Glutamatergic neuron (in vitro differentiated cells): ENCODE data around the gene RBM17. TPM values are rescaled to one million over a fixed set of nuclear protein-coding genes. Genes with fewer than 3 reads are reported as not detected.
"Not testable (repeated sequence)": the region's sequence is repeated elsewhere in the genome, so short reads cannot be mapped to it uniquely, and the experiment has no call there.

Experiments
- DNase-seq: peaks from one replicate; pipeline ENCODE4 v3.0.0; 2022
- H3K27ac Mint-ChIP-seq: one replicate; pipeline ENCODE4 v1.8.0; 2020; ENCODE audit warnings: mild to moderate bottlenecking, mixed read lengths, inconsistent platforms; ENCODE audit not compliant: unreplicated experiment
- H3K27me3 Mint-ChIP-seq: one replicate; pipeline ENCODE4 v1.8.0; 2020; ENCODE audit warnings: mild to moderate bottlenecking, moderate library complexity, mixed read lengths, inconsistent platforms; ENCODE audit not compliant: unreplicated experiment
- H3K36me3 Mint-ChIP-seq: one replicate; pipeline ENCODE4 v1.8.0; 2020; ENCODE audit warnings: mild to moderate bottlenecking, mixed read lengths, inconsistent platforms; ENCODE audit not compliant: unreplicated experiment
- H3K4me1 Mint-ChIP-seq: one replicate; pipeline ENCODE4 v1.8.0; 2020; ENCODE audit warnings: mild to moderate bottlenecking, low read depth, mixed read lengths, inconsistent platforms; ENCODE audit not compliant: unreplicated experiment
- H3K4me3 Mint-ChIP-seq: one replicate; pipeline ENCODE4 v1.8.0; 2020; ENCODE audit warnings: mild to moderate bottlenecking, mixed read lengths, inconsistent platforms; ENCODE audit not compliant: unreplicated experiment
- H3K9me3 Mint-ChIP-seq: one replicate; pipeline ENCODE4 v1.8.0; 2020; ENCODE audit warnings: mild to moderate bottlenecking, moderate library complexity, mixed read lengths, inconsistent platforms; ENCODE audit not compliant: unreplicated experiment
- total RNA-seq: library from RNA; stranded (reverse); fragmentation: NEBNext Ultra II Directional; extraction: Animal tissue kit (Norgen Biotek cat#: 25700); gene quantifications from one replicate; pipeline ENCODE4 v1.2.1, GENCODE V29; 2021; ENCODE audit not compliant: unreplicated experiment
- TF ChIP-seq, protein P1 (sequence below): fragments of 200-600 bp; sonication (generic); IDR thresholded peaks from one replicate; pipeline ENCODE4 v1.5.0; 2021; ENCODE audit not compliant: partially characterized antibody, unreplicated experiment

RBM17 gene
- total RNA-seq, 1 donor from 2014 or later, result 171 TPM

- TF ChIP-seq, protein P1, sequence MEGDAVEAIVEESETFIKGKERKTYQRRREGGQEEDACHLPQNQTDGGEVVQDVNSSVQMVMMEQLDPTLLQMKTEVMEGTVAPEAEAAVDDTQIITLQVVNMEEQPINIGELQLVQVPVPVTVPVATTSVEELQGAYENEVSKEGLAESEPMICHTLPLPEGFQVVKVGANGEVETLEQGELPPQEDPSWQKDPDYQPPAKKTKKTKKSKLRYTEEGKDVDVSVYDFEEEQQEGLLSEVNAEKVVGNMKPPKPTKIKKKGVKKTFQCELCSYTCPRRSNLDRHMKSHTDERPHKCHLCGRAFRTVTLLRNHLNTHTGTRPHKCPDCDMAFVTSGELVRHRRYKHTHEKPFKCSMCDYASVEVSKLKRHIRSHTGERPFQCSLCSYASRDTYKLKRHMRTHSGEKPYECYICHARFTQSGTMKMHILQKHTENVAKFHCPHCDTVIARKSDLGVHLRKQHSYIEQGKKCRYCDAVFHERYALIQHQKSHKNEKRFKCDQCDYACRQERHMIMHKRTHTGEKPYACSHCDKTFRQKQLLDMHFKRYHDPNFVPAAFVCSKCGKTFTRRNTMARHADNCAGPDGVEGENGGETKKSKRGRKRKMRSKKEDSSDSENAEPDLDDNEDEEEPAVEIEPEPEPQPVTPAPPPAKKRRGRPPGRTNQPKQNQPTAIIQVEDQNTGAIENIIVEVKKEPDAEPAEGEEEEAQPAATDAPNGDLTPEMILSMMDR, result no peak
- DNase-seq, result no peak
- H3K4me1 Mint-ChIP-seq, result peaks cover 19% of the 10 kb centered on the region
Measured at GRCh38 chr10:6119962-6120361, 31.1 kb downstream of the RBM17 start.

DNA sequence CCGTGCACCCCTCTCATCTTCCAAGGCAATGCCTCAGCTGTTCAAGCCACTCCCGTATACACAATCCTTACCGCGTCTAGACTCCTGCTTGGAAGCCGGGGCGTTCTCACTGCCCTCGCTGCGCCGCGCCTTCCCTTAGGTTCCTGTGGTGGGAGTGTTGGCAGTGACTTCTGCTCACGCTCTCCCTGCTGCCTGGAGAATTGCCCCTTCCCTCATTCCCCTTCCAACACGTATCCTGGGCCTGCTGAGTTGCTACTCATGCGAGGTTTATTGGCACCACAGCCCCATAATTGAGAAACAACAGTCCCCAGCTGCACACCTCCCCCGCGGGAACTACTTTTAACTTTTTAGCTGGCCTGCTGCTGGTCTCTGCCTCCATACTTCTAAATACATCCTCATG lies 31.9 kb downstream of the RBM17 start:
- H3K4me1 Mint-ChIP-seq, result peaks cover 19% of the 10 kb centered on the region
- H3K9me3 Mint-ChIP-seq, result peaks cover 5% of the 10 kb centered on the region
- H3K36me3 Mint-ChIP-seq, result no peaks in the 10 kb centered on the region
- TF ChIP-seq, protein P1, result no peak
- H3K27ac Mint-ChIP-seq, result peak overlapping the region; percentile 45
- no peak overlapping the region for H3K4me3 Mint-ChIP-seq
- H3K27me3 Mint-ChIP-seq, result peaks cover 7% of the 10 kb centered on the region
- no peak for DNase-seq

More at GRCh38 chr10:6119962-6120361, 31.1 kb downstream of the RBM17 start:
- Mint-ChIP-seq H3K36me3 (no peaks in the 10 kb centered on the region), H3K27ac (peak overlapping the region; percentile 19), H3K9me3 (peaks cover 5% of the 10 kb centered on the region), H3K4me3 (no peak overlapping the region), H3K27me3 (peaks cover 7% of the 10 kb centered on the region)

- no peak overlapping the region for H3K4me3 Mint-ChIP-seq
- DNase-seq, result no peak
- peaks cover 5% of the 10 kb centered on the region for H3K9me3 Mint-ChIP-seq
- peaks cover 7% of the 10 kb centered on the region for H3K27me3 Mint-ChIP-seq
- H3K4me1 Mint-ChIP-seq, result peaks cover 19% of the 10 kb centered on the region
- TF ChIP-seq, protein P1, result no peak
- H3K27ac Mint-ChIP-seq, result peak overlapping the region; percentile 45
- no peaks in the 10 kb centered on the region for H3K36me3 Mint-ChIP-seq
Measured at GRCh38 chr10:6121146-6121545, 32.3 kb downstream of the RBM17 start.

- Mint-ChIP-seq H3K27me3 (peaks cover 6% of the 10 kb centered on the region), H3K4me1 (peaks cover 19% of the 10 kb centered on the region), H3K9me3 (peaks cover 5% of the 10 kb centered on the region), H3K27ac (no peak overlapping the region), H3K36me3 (no peaks in the 10 kb centered on the region), H3K4me3 (no peak overlapping the region)
- DNase-seq, result no peak
- TF ChIP-seq, protein P1, result no peak
Measured at GRCh38 chr10:6123532-6123931, 34.7 kb downstream of the RBM17 start.

DNA sequence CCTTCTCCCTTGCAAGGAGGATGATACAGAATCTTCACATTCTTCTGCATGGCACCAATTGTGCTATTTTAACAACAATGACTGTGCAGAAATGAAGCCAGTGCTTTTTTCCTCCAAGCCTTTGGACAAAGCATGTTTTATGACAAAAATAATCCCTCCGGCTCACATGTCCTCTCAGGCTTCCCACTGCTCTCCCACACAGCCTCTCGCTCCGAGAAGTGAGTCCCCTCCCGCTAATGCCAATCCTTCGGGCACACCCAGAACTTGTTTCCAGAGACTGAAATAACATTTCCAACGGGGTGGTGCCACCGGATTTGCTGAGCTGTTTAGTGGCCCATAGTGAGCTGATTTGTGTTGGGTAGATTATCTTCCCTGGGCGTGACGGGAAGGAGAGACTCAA lies 35.8 kb downstream of the RBM17 start:
- Mint-ChIP-seq H3K36me3 (no peaks in the 10 kb centered on the region), H3K4me3 (no peak overlapping the region), H3K27me3 (peaks cover 6% of the 10 kb centered on the region), H3K4me1 (peaks cover 21% of the 10 kb centered on the region), H3K27ac (no peak overlapping the region), H3K9me3 (peaks cover 2% of the 10 kb centered on the region)
- DNase-seq, result no peak
- TF ChIP-seq, protein P1, result no peak

DNA sequence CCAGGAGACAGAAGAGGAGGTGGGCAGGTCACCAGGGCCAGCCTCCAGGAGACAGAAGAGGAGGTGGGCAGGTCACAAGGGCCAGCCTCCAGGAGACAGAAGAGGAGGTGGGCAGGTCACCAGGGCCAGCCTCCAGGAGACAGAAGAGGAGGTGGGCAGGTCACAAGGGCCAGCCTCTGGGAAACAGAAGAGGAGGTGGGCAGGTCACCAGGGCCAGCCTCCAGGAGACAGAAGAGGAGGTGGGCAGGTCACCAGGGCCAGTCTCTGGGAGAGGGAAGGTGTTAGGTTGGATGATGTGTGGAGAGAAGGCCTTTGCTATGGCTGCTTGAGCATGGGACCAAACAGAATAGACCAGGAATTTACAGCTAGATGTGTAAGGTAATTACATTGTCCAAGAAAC lies 38.6 kb downstream of the RBM17 start:
- not testable (repeated sequence) for H3K9me3 Mint-ChIP-seq, H3K27me3 Mint-ChIP-seq, H3K4me3 Mint-ChIP-seq, H3K4me1 Mint-ChIP-seq, DNase-seq, H3K27ac Mint-ChIP-seq, H3K36me3 Mint-ChIP-seq
